Endometrium (tissue), 2 donors: ENCODE results near the gene PIK3CB.

Source experiments
- FAIRE-seq: peaks from 2 replicates; lab custom pipeline; 2012; peaks lifted over from hg19 to GRCh38; lab: Jason Lieb, UNC
- donor health status: control.
- donor health status: control.

The PIK3CB gene

GRCh38 chr3:138834596-138835396 lies at the start of gene PIK3CB:
Gene PIK3CB, minus strand, starts transcription at chr3:138834928. Its CDS starts 75,585 bp downstream, at chr3:138759343.
- FAIRE-seq, result no peak

GRCh38 chr3:138881233-138881632 lies 46.5 kb upstream of the PIK3CB start:
- FAIRE-seq, result no peak

- no peak for FAIRE-seq
Observed at GRCh38 chr3:138879541-138880380, 45.0 kb upstream of the PIK3CB start.

- FAIRE-seq, result no peak
Observed at GRCh38 chr3:138877226-138877625, 42.5 kb upstream of the PIK3CB start.

- FAIRE-seq, result no peak
Observed at GRCh38 chr3:138875754-138876664, 41.3 kb upstream of the PIK3CB start.

- FAIRE-seq, result no peak
Observed at GRCh38 chr3:138875096-138875753, 40.5 kb upstream of the PIK3CB start.

GRCh38 chr3:138873471-138874278 lies 38.9 kb upstream of the PIK3CB start:
- no peak for FAIRE-seq

- no peak for FAIRE-seq
Observed at GRCh38 chr3:138872632-138873031, 37.9 kb upstream of the PIK3CB start.

- no peak for FAIRE-seq
Observed at GRCh38 chr3:138867996-138868395, 33.3 kb upstream of the PIK3CB start.

- FAIRE-seq, result no peak
Observed at GRCh38 chr3:138863776-138864113, 29.0 kb upstream of the PIK3CB start.

- no peak for FAIRE-seq
Observed at GRCh38 chr3:138862924-138863775, 28.4 kb upstream of the PIK3CB start.

- FAIRE-seq, result no peak
Observed at GRCh38 chr3:138862531-138862923, 27.8 kb upstream of the PIK3CB start.

GRCh38 chr3:138861798-138862197 lies 27.1 kb upstream of the PIK3CB start:
- no peak for FAIRE-seq

GRCh38 chr3:138856799-138857198 lies 22.1 kb upstream of the PIK3CB start:
- FAIRE-seq, result no peak

- no peak for FAIRE-seq
Observed at GRCh38 chr3:138854940-138855339, 20.2 kb upstream of the PIK3CB start.

- no peak for FAIRE-seq
Observed at GRCh38 chr3:138854204-138854603, 19.5 kb upstream of the PIK3CB start.

- no peak for FAIRE-seq
Observed at GRCh38 chr3:138850151-138850550, 15.4 kb upstream of the PIK3CB start.

- no peak for FAIRE-seq
Observed at GRCh38 chr3:138849222-138849940, 14.7 kb upstream of the PIK3CB start.

GRCh38 chr3:138848696-138849095 lies 14.0 kb upstream of the PIK3CB start:
- no peak for FAIRE-seq
